ENCODE results near the gene NSFL1C.
A peak's percentile ranks its signal among the peaks of the same experiment; 100 is the strongest.

NSFL1C gene

GRCh38 chr20:1469925-1470571 is 3.4 kb upstream of the NSFL1C start:
- no peak overlapping the region for H3K4me3 ChIP-seq (ENCODE audit: low read length in 2 of 2)
- no peak overlapping the region for H3K27ac ChIP-seq (ENCODE audit: low read length)
- no peaks in the 10 kb centered on the region for H3K9me3 ChIP-seq (ENCODE audit: control insufficient read depth in 2 of 2, low read length in 2 of 2)
- no peaks in the 10 kb centered on the region for H3K36me3 ChIP-seq (ENCODE audit: control insufficient read depth in 2 of 2, insufficient read depth in 2 of 2, low read length in 2 of 2)
- H3K27me3 ChIP-seq (ENCODE audit: control insufficient read depth in 1 of 2, insufficient read depth in 2 of 2, low read length in 2 of 2), result no peaks in the 10 kb centered on the region
- H3K4me1 ChIP-seq (ENCODE audit: control insufficient read depth, insufficient read depth, low read length), result peaks cover 16% of the 10 kb centered on the region
- no peak overlapping the region for H3K9ac ChIP-seq (ENCODE audit: low read length in 2 of 2)

GRCh38 chr20:1469306-1469905 is 2.8 kb upstream of the NSFL1C start:
- H3K9me3 ChIP-seq (ENCODE audit: control insufficient read depth in 2 of 2, low read length in 2 of 2), result no peaks in the 10 kb centered on the region
- peaks cover 21% of the 10 kb centered on the region for H3K4me1 ChIP-seq (ENCODE audit: control insufficient read depth, insufficient read depth, low read length)
- H3K27me3 ChIP-seq (ENCODE audit: control insufficient read depth in 1 of 2, insufficient read depth in 2 of 2, low read length in 2 of 2), result no peaks in the 10 kb centered on the region
- no peak overlapping the region for H3K27ac ChIP-seq (ENCODE audit: low read length)
- H3K4me3 ChIP-seq (ENCODE audit: low read length in 2 of 2), result no peak overlapping the region
- no peak overlapping the region for H3K9ac ChIP-seq (ENCODE audit: low read length in 2 of 2)
- H3K36me3 ChIP-seq (ENCODE audit: control insufficient read depth in 2 of 2, insufficient read depth in 2 of 2, low read length in 2 of 2), result peaks cover 0 to under 1% of the 10 kb centered on the region in 2 donors

DNA sequence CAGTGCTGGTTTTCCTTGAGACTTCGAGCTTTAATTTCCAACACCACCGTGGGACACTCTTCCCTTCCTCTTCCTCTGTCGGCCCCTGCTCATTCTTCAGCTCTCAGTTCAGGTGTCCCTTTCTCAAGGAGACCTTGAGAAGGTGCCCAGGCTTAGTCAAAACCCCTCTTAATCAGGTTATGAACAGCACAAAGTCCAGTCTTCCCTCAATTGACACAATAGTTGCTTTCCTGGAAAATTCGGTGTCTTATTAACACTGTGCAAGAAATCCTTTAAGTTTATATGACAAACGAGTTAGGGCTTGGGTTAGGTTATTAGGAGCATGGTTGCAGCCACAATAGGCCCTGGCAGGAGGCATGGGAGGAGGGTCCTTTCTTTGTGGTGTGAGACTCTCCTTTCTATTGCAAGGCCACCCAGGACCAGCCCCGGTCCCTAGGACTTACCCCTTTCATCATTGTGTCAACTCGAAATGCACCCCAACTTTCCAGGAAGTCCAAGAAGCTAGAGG is 1.5 kb upstream of the NSFL1C start:
- H3K4me1 ChIP-seq (ENCODE audit: control insufficient read depth, insufficient read depth, low read length), result peaks cover 26% of the 10 kb centered on the region
- no peak overlapping the region for H3K4me3 ChIP-seq (ENCODE audit: low read length in 2 of 2)
- no peak overlapping the region for H3K27ac ChIP-seq (ENCODE audit: low read length)
- no peak overlapping the region for H3K9ac ChIP-seq (ENCODE audit: low read length in 2 of 2)
- H3K36me3 ChIP-seq (ENCODE audit: control insufficient read depth in 2 of 2, insufficient read depth in 2 of 2, low read length in 2 of 2), result peaks cover 5 to 10% of the 10 kb centered on the region in 2 donors
- no peaks in the 10 kb centered on the region for H3K27me3 ChIP-seq (ENCODE audit: control insufficient read depth in 1 of 2, insufficient read depth in 2 of 2, low read length in 2 of 2)
- H3K9me3 ChIP-seq (ENCODE audit: control insufficient read depth in 2 of 2, low read length in 2 of 2), result no peaks in the 10 kb centered on the region

DNA sequence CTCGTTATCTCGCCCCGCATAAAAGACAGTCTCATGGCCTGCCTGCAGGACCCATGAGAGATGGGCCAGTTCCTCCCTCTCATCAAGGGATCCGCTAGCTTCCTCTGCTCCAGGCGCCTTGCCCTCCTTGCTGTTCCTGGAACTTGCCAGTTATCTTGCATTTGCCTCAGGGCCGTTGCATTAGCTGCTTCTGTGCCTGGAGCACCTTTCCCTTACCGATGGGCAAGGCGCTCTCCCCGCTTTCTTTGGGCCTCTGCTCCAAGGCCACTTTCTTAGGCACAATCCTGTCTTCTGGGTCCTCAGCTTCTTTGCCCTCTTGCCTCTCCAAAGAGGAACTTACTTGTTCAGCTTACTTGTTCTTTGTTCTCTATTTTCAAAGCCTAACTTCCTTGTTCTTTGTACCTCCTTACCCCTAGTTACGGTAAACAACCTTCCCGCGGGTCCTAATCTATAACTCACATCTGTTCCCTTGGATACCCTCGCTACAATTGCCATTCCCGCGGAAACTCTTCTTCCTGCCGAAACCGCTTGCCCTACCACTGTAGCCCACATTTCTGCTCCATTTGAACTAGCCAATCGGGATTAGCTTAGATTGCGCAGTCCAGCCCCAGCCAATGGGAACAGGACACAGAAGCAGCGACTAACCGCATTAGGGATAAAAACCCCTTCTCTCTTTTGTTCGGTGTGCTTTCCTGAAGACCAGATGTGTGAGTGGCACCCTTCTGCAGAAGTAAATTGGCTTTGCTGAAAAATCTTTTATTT is 887 bp upstream of the NSFL1C start:
- Histone ChIP-seq H3K27ac (ENCODE audit: low read length) (no peak overlapping the region), H3K9me3 (ENCODE audit: control insufficient read depth in 2 of 2, low read length in 2 of 2) (no peaks in the 10 kb centered on the region), H3K4me1 (ENCODE audit: control insufficient read depth, insufficient read depth, low read length) (peaks cover 26% of the 10 kb centered on the region), H3K4me3 (ENCODE audit: low read length in 2 of 2) (peak overlapping the region; percentile 34 to 61), H3K36me3 (ENCODE audit: control insufficient read depth in 2 of 2, insufficient read depth in 2 of 2, low read length in 2 of 2) (peaks cover 8 to 10% of the 10 kb centered on the region in 2 donors), H3K9ac (ENCODE audit: low read length in 2 of 2) (peak overlapping the region in 1 of 2 donors; percentile 42), H3K27me3 (ENCODE audit: control insufficient read depth in 1 of 2, insufficient read depth in 2 of 2, low read length in 2 of 2) (no peaks in the 10 kb centered on the region)

- Histone ChIP-seq H3K27ac (ENCODE audit: low read length) (no peak overlapping the region), H3K36me3 (ENCODE audit: control insufficient read depth in 2 of 2, insufficient read depth in 2 of 2, low read length in 2 of 2) (peaks cover 8 to 10% of the 10 kb centered on the region in 2 donors), H3K4me1 (ENCODE audit: control insufficient read depth, insufficient read depth, low read length) (peaks cover 28% of the 10 kb centered on the region), H3K9ac (ENCODE audit: low read length in 2 of 2) (peak overlapping the region in 1 of 2 donors; percentile 42), H3K4me3 (ENCODE audit: low read length in 2 of 2) (peak overlapping the region; percentile 34 to 61), H3K9me3 (ENCODE audit: control insufficient read depth in 2 of 2, low read length in 2 of 2) (no peaks in the 10 kb centered on the region), H3K27me3 (ENCODE audit: control insufficient read depth in 1 of 2, insufficient read depth in 2 of 2, low read length in 2 of 2) (no peaks in the 10 kb centered on the region)
Observed at GRCh38 chr20:1467082-1467354, 369 bp upstream of the NSFL1C start.

DNA sequence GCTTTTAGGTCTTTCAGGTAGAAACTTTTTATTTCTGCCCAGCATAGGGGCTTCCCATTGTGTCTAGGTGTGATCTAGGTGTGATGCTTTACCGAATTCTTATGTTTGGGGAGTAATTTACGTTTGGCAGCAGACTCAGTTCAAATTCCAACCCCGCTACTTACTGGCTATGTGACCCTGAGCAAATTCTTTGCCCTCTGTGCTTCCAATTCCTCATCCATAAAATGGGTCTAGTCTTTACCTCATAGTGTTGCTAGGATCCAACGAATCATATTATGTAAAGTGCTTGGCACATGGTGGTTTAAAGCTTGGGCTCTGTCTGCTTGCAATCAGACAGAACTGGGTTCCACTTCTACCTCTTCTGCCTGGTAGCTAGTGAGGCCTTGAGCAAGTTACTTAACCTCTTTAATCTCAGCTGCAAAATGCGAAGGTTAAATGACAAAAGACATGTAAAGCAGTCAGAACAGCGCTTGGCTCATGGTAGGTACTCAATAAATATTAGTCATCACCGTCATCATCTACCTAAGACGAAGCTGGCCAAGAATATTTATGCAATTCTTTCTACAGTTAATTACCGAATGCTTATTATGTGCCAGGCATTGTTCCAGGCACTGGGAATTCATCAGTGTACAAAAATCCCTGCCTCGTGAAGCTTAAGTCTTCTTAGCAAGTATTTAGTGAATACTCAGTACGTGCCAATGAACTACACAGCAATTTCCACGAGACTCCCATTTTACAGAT is 1.0 kb downstream of the NSFL1C start:
- Histone ChIP-seq H3K4me1 (ENCODE audit: control insufficient read depth, insufficient read depth, low read length) (peaks cover 29% of the 10 kb centered on the region), H3K9me3 (ENCODE audit: control insufficient read depth in 2 of 2, low read length in 2 of 2) (no peaks in the 10 kb centered on the region), H3K4me3 (ENCODE audit: low read length in 2 of 2) (peak overlapping the region; percentile 89 to 96), H3K27ac (ENCODE audit: low read length) (peak overlapping the region; percentile 71), H3K9ac (ENCODE audit: low read length in 2 of 2) (peak overlapping the region; percentile 63 to 75), H3K36me3 (ENCODE audit: control insufficient read depth in 2 of 2, insufficient read depth in 2 of 2, low read length in 2 of 2) (peaks cover 13 to 18% of the 10 kb centered on the region in 2 donors), H3K27me3 (ENCODE audit: control insufficient read depth in 1 of 2, insufficient read depth in 2 of 2, low read length in 2 of 2) (no peaks in the 10 kb centered on the region)

DNA sequence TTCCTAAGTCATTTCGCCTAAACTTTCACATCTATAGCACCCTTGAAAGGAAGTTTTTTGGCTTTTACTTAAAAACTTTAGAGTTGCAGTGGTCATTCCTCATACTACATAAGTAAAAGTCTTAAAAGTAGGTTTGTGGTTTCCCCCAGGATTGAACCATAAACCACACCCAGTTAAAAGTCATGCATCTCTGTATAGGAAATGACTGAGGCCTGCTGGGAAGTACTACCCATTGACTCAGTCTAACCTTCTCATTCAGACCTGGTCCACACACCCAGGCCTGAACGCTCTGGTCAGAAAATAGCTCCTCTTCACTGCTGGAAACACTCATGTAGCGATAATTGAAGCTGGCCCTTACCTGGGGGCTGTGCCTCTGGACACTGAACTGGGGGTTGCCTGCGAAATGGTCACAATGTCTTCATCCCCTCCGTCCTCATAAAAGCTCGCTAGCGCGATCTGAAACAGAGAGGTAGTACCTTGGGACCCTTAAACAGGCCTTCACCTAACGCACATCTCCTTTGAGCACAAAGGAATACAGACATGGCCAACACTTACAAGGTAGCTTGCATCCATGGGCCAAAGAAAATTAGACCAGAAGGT is 2.6 kb downstream of the NSFL1C start:
- Histone ChIP-seq H3K27me3 (ENCODE audit: control insufficient read depth in 1 of 2, insufficient read depth in 2 of 2, low read length in 2 of 2) (no peaks in the 10 kb centered on the region), H3K27ac (ENCODE audit: low read length) (no peak overlapping the region), H3K9me3 (ENCODE audit: control insufficient read depth in 2 of 2, low read length in 2 of 2) (no peaks in the 10 kb centered on the region), H3K4me1 (ENCODE audit: control insufficient read depth, insufficient read depth, low read length) (peaks cover 29% of the 10 kb centered on the region), H3K36me3 (ENCODE audit: control insufficient read depth in 2 of 2, insufficient read depth in 2 of 2, low read length in 2 of 2) (peaks cover 19 to 28% of the 10 kb centered on the region in 2 donors), H3K4me3 (ENCODE audit: low read length in 2 of 2) (no peak overlapping the region), H3K9ac (ENCODE audit: low read length in 2 of 2) (no peak overlapping the region)

DNA sequence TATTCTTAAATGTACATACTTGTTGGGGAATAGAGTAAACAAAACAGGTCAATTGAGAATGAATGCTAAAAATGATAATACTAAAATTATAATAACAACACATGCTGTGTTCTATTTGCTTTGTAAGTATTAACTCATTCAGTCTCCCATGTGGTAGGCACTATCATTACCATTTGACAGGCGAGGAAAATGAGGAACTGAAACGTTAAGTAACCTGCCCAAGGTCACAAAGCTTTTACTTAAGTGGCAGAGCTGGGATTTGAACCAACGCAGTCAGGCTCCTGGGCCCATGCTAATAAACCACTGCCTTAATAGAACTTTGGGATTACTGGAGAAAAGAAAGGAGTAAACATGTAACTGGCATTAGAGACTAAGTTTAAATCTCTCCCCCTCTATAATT is 3.8 kb downstream of the NSFL1C start:
- no peak overlapping the region for H3K27ac ChIP-seq (ENCODE audit: low read length)
- peaks cover 22 to 32% of the 10 kb centered on the region in 2 donors for H3K36me3 ChIP-seq (ENCODE audit: control insufficient read depth in 2 of 2, insufficient read depth in 2 of 2, low read length in 2 of 2)
- no peak overlapping the region for H3K9ac ChIP-seq (ENCODE audit: low read length in 2 of 2)
- H3K27me3 ChIP-seq (ENCODE audit: control insufficient read depth in 1 of 2, insufficient read depth in 2 of 2, low read length in 2 of 2), result no peaks in the 10 kb centered on the region
- H3K9me3 ChIP-seq (ENCODE audit: control insufficient read depth in 2 of 2, low read length in 2 of 2), result no peaks in the 10 kb centered on the region
- H3K4me1 ChIP-seq (ENCODE audit: control insufficient read depth, insufficient read depth, low read length), result peaks cover 29% of the 10 kb centered on the region
- H3K4me3 ChIP-seq (ENCODE audit: low read length in 2 of 2), result no peak overlapping the region

DNA sequence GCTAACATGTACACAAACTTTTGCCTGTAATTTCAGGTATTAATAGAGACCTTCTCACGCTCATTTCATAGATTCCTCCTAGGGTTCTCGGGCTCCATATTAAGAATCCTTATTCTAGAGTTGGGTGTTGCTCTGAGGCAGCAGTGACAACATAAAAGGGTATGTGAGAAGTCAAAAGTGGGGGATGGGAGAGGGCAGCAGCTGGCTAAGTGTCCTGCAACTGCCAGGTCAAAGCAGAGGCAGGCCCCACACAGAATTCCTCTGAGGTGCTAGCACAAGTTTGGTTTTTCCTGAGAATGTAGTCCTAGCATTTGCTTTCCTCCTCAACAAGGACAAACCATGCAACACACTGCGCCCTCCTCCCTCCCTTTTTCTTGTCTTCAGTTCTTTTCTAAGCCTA is 4.6 kb downstream of the NSFL1C start:
- no peak overlapping the region for H3K27ac ChIP-seq (ENCODE audit: low read length)

DNA sequence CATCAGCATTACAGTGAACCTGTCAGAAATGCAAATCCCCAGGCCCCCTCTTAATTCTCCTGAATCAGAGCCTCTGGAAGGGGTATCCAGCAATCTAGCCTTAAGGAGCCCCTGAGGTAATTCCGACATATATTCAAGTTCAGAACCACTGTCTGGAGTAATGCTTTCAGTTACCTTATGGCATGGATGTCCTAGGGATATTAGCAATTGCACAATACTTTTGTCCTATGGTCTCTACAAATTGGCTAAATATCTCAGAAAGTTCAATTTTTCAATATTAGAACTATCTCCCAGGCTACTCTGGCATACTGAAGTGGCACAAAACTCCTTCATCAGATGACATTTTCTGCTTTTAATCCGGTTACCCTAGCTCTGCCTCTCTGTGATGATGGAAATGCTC is 6.4 kb downstream of the NSFL1C start:
- no peak overlapping the region for H3K9ac ChIP-seq (ENCODE audit: low read length in 2 of 2)

More for the DNA sequence above, 4.6 kb downstream of the NSFL1C start:
- no peaks in the 10 kb centered on the region for H3K27me3 ChIP-seq (ENCODE audit: control insufficient read depth in 1 of 2, insufficient read depth in 2 of 2, low read length in 2 of 2)
- no peak overlapping the region for H3K9ac ChIP-seq (ENCODE audit: low read length in 2 of 2)
- peaks cover 28 to 39% of the 10 kb centered on the region in 2 donors for H3K36me3 ChIP-seq (ENCODE audit: control insufficient read depth in 2 of 2, insufficient read depth in 2 of 2, low read length in 2 of 2)
- H3K4me1 ChIP-seq (ENCODE audit: control insufficient read depth, insufficient read depth, low read length), result peaks cover 27% of the 10 kb centered on the region
- no peaks in the 10 kb centered on the region for H3K9me3 ChIP-seq (ENCODE audit: control insufficient read depth in 2 of 2, low read length in 2 of 2)
- no peak overlapping the region for H3K4me3 ChIP-seq (ENCODE audit: low read length in 2 of 2)

More for the DNA sequence above, 6.4 kb downstream of the NSFL1C start:
- Histone ChIP-seq H3K9me3 (ENCODE audit: control insufficient read depth in 2 of 2, low read length in 2 of 2) (no peaks in the 10 kb centered on the region), H3K27ac (ENCODE audit: low read length) (no peak overlapping the region), H3K27me3 (ENCODE audit: control insufficient read depth in 1 of 2, insufficient read depth in 2 of 2, low read length in 2 of 2) (no peaks in the 10 kb centered on the region), H3K4me1 (ENCODE audit: control insufficient read depth, insufficient read depth, low read length) (peaks cover 16% of the 10 kb centered on the region), H3K4me3 (ENCODE audit: low read length in 2 of 2) (no peak overlapping the region), H3K36me3 (ENCODE audit: control insufficient read depth in 2 of 2, insufficient read depth in 2 of 2, low read length in 2 of 2) (peaks cover 36 to 51% of the 10 kb centered on the region in 2 donors)
